Spleen (tissue), 11 donors: ENCODE data around the gene TSHR. TPM values are rescaled to one million over a fixed set of nuclear protein-coding genes. Genes with fewer than 3 reads are reported as not detected.
A peak's percentile ranks its signal among the peaks of the same experiment; 100 is the strongest.

Experiments used
- DNase-seq: peaks from one replicate; pipeline ENCODE4 v3.0.0-alpha.2; 2020
- H3K27ac ChIP-seq, 8 donors: fragments of 200-600 bp; sonication (generic) in 7 of 8; 1 replicate in 4 of 8; 2 replicates in 4 of 8; pipeline versions ENCODE4 v1.5.0 to v1.8.0; 2016 to 2021; ENCODE audit warnings: inconsistent platforms in 4 of 8, mild to moderate bottlenecking in 4 of 8, moderate library complexity in 1 of 8
- H3K27me3 ChIP-seq, 7 donors: fragments of 200-600 bp; sonication (generic) in 6 of 7; replicated peaks in 1 of 7; 1 replicate in 4 of 7; 2 replicates in 3 of 7; pipeline versions ENCODE4 v1.5.0 to v1.8.0; 2016 to 2021; ENCODE audit warnings: inconsistent platforms in 3 of 7, mild to moderate bottlenecking in 1 of 7
- H3K36me3 ChIP-seq, 6 donors: fragments of 200-600 bp; sonication (generic) in 5 of 6; 1 replicate in 4 of 6; 2 replicates in 2 of 6; pipeline versions ENCODE4 v1.5.0 to v1.8.0; 2016 to 2021; ENCODE audit warnings: inconsistent platforms in 2 of 6
- H3K4me1 ChIP-seq, 6 donors: fragments of 200-600 bp; sonication (generic) in 5 of 6; 1 replicate in 3 of 6; 2 replicates in 3 of 6; pipeline versions ENCODE4 v1.5.0 to v1.8.0; 2016 to 2021; ENCODE audit warnings: inconsistent platforms in 3 of 6
- H3K4me3 ChIP-seq, 8 donors: fragments of 200-600 bp; sonication (generic) in 7 of 8; 1 replicate in 4 of 8; 2 replicates in 4 of 8; pipeline versions ENCODE4 v1.5.0 to v1.8.0; 2016 to 2021; ENCODE audit warnings: inconsistent platforms in 4 of 8, mild to moderate bottlenecking in 4 of 8, moderate library complexity in 2 of 8
- H3K9me3 ChIP-seq, 8 donors: fragments of 200-600 bp; sonication (generic) in 7 of 8; 1 replicate in 4 of 8; 2 replicates in 4 of 8; pipeline versions ENCODE4 v1.5.0 to v1.8.0; 2016 to 2021; ENCODE audit warnings: inconsistent platforms in 4 of 8
- CTCF ChIP-seq, 11 experiments: fragments of 200-600 bp in 7 of 11; fragments of 450-650 bp in 4 of 11; sonication (generic) in 4 of 11; IDR thresholded peaks in 8 of 11; conservative IDR thresholded peaks in 3 of 11; 1 replicate in 7 of 11; 2 replicates in 4 of 11; pipeline versions ENCODE4 v1.4.0 to v1.8.0; 2016 to 2021; ENCODE audit warnings: antibody characterized with exemption in 11 of 11, inconsistent platforms in 4 of 11, mild to moderate bottlenecking in 1 of 11
- POLR2A ChIP-seq, 3 donors: fragments of 450-650 bp; IDR thresholded peaks; one replicate each; pipeline ENCODE4 v1.5.1; 2017; ENCODE audit warnings: antibody characterized with exemption in 3 of 3, mild to moderate bottlenecking in 1 of 3
- POLR2AphosphoS5 ChIP-seq, 3 donors: sonication (generic); formaldehyde crosslinking; IDR thresholded peaks; one replicate each; pipeline ENCODE4 v1.5.1; 2017; ENCODE audit warnings: antibody characterized with exemption in 3 of 3
- WGBS, 5 donors: extraction: QIAGEN DNeasy Blood & Tissue Kit in 3 of 5; methylation state at CpG; one replicate each; pipeline versions ENCODE4 v1.1.5 to v1.1.7; 2013 to 2018; 5-methylcytosine and 5-hydroxymethylcytosine counted together
- intact Hi-C: fragments of 100-400 bp; cut with DNase I; formaldehyde crosslinking; loops from one replicate; pipeline ENCODE4 v1.15.0; 2023; ENCODE audit warnings: low total_unique reads
- polyA plus RNA-seq, 3 donors: library from polyadenylated mRNA; stranded (reverse); fragments of 200-250 nt; gene quantifications; one replicate each; pipeline ENCODE4 v1.2.1, GENCODE V29; 2013
- total RNA-seq, 7 donors: library from RNA; depleted of rRNA in 3 of 7; stranded (reverse); fragments of >200 nt in 3 of 7; fragmentation: NEBNext Ultra II Directional in 4 of 7; extraction: Animal tissue kit (Norgen Biotek cat#: 25700) in 4 of 7; gene quantifications; one replicate each; pipeline versions ENCODE4 v1.1.0 to v1.2.1, GENCODE V29; 2016 to 2021
- donor health status: healthy with polysubstance abuse.
- donor health status: DM: no; HTN: no; CAD: no; lungs with moderate emphysema.
- donor health status: DM: no; HTN: no; CAD: no.
- donor health status: Bipolar disorder and iron deficiency.
- donor health status: healthy.
- donor health status: DM: no; HTN: no; CAD: no.
- donor health status: DM: yes; HTN: yes; CAD: no.

TSHR gene
- total and polyA plus RNA-seq, 10 donors, result 0.22 to 3.1 (median 0.46) TPM; not detected in 1

DNA sequence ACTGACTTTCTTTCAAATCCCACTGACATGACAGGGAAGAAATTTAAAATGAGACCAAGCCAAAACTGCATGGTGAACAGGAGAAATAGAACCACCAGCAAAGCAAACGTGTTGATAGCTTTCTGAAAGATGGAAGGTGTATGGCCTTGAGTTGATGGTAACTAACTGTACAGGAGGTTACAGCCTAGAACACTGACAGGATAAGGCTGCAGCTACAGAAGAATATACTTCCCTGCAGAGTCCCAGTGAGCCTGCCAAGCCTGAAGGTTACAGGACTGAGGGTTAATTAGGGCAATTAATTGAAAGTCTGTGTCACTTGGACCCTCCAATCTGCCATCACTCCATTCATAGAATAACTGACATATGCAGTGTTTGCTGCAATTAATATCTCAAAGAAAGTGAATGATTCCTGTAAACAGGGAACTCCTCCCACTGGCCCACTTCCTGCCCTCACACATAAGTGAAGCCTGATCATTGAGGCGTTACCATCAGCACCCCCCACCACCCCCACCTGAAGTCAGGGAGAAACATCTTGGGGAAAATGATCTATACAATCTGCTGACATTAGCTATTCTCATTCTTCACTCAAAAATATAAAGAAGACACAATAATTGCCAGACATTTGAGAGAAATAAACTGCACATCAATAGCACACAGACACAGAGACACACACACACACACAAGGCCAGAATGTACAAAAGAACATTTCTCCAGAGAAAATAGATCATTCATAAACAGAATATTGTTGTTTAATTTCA lies 191.9 kb downstream of the TSHR start:
- 35 to 45% (median 38%) methylated on average over 2 of the region's 2 CpGs for WGBS, 5 donors
- Histone ChIP-seq H3K27ac (no peak overlapping the region), H3K4me3 (no peak overlapping the region), H3K9me3 (no peaks in the 10 kb centered on the region), H3K36me3 (no peaks in the 10 kb centered on the region), H3K27me3 (no peaks in the 10 kb centered on the region), H3K4me1 (peaks cover 0 to 13% (median 1%) of the 10 kb centered on the region in 6 donors)
- DNase-seq, result no peak
- intact Hi-C loops, result no loop called here
- TF ChIP-seq POLR2A (IDR thresholded peaks at IDR 0.05), result no peak

- TF ChIP-seq POLR2A (IDR thresholded peaks at IDR 0.05), result no peak
- TF ChIP-seq POLR2AphosphoS5 (IDR thresholded peaks at IDR 0.05), result no peak
- no peak for TF ChIP-seq CTCF (IDR thresholded peaks at IDR 0.05 in 8 of 11, conservative IDR thresholded peaks at IDR 0.05 in 3 of 11)
- no peaks in the 10 kb centered on the region for H3K27me3 ChIP-seq
- intact Hi-C loops, result no loop called here
- H3K4me3 ChIP-seq, result no peak overlapping the region
- no peaks in the 10 kb centered on the region for H3K9me3 ChIP-seq
- peaks cover 0 to 17% (median 1%) of the 10 kb centered on the region in 6 donors for H3K4me1 ChIP-seq
- 74 to 81% (median 78%) methylated on average over 4 of the region's 4 CpGs for WGBS, 5 donors
- DNase-seq, result no peak
- no peaks in the 10 kb centered on the region for H3K36me3 ChIP-seq
- H3K27ac ChIP-seq, result no peak overlapping the region
Observed at GRCh38 chr14:81148635-81149034, 193.2 kb downstream of the TSHR start.

DNA sequence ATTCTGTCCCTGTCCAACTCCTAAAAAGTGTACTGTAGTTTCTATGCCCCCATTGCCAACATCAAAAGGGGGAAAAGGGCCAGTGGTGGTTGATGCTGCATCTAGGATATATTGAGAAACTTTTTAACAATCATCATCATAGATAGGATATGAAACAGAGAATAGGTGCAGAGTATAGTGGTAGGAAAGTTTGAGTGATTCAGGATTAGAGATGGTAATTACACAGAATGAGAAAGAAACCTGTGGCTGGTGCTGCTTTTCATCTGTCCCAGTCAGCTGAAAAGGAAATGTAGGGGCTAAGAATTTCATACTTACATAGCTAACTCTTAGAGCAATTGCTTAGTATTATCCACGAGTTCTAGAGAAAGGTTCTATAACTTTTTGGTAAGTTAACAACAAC lies 197.8 kb downstream of the TSHR start:
- Histone ChIP-seq H3K4me1 (peaks cover 0 to 16% (median 0%) of the 10 kb centered on the region in 6 donors), H3K27me3 (no peaks in the 10 kb centered on the region)

DNA sequence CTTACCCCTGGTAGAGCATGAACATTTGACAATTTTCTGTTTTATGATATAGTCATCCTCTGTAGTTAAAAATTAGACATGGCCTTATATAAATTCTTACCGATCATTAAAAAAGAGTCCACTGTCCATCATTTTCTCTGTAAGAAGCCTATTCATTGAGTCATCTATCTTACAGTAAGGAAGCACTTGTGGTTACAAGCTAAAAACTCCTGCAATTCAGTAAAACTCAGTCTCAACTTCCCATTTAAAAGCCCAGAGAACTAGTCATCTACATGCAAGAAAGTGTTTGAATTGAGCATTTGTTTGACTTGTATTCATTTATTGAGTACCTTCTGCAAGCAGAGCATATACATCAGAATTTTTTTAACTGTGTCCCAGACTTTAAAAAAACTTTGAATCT lies 202.0 kb downstream of the TSHR start:
- H3K36me3 ChIP-seq, result no peaks in the 10 kb centered on the region
- no peak for TF ChIP-seq POLR2AphosphoS5 (IDR thresholded peaks at IDR 0.05)
- no peak for TF ChIP-seq POLR2A (IDR thresholded peaks at IDR 0.05)
- TF ChIP-seq CTCF (IDR thresholded peaks at IDR 0.05 in 8 of 11, conservative IDR thresholded peaks at IDR 0.05 in 3 of 11), result no peak
- intact Hi-C loops, result no loop called here
- peaks cover 0 to 6% (median 0%) of the 10 kb centered on the region in 8 donors for H3K9me3 ChIP-seq
- H3K27ac ChIP-seq, result peak overlapping the region in 1 of 8 donors; percentile 2
- no peak overlapping the region for H3K4me3 ChIP-seq
- DNase-seq, result no peak
- 42 to 75% (median 49%) methylated on average over 1 of the region's 1 CpG for whole genome bisulfite sequencing, 5 donors
- no peaks in the 10 kb centered on the region for H3K27me3 ChIP-seq
- peaks cover 0 to 11% (median 0%) of the 10 kb centered on the region in 6 donors for H3K4me1 ChIP-seq

More for the DNA sequence above, 197.8 kb downstream of the TSHR start:
- Histone ChIP-seq H3K9me3 (no peaks in the 10 kb centered on the region), H3K27ac (no peak overlapping the region), H3K36me3 (no peaks in the 10 kb centered on the region), H3K4me3 (no peak overlapping the region)
- no peak for DNase-seq
- TF ChIP-seq POLR2AphosphoS5 (IDR thresholded peaks at IDR 0.05) (no peak), CTCF (IDR thresholded peaks at IDR 0.05 in 8 of 11, conservative IDR thresholded peaks at IDR 0.05 in 3 of 11) (no peak), POLR2A (IDR thresholded peaks at IDR 0.05) (no peak)
- WGBS, 5 donors, result 54 to 83% (median 78%) methylated on average over 1 of the region's 1 CpG
- intact Hi-C loops, result no loop called here
